CD4-positive, alpha-beta T cell treated with Interleukin-21 for 1 hour (primary cell): ENCODE results near the gene GPR32.
"Not testable (repeated sequence)": the region's sequence is repeated elsewhere in the genome, so short reads cannot be mapped to it uniquely, and the experiment has no call there.

Source experiments
- DNase-seq: peaks from one replicate; pipeline ENCODE4 v3.0.0-alpha.2; 2020

GPR32 gene

GRCh38 chr19:50804420-50805272 lies 34.4 kb downstream of the GPR32 start:
- DNase-seq: peak; percentile 99

- no peak for DNase-seq
Observed at GRCh38 chr19:50808856-50809255, 38.6 kb downstream of the GPR32 start.

GRCh38 chr19:50811622-50812238 lies 41.5 kb downstream of the GPR32 start:
- DNase-seq: not testable (repeated sequence)

- DNase-seq: no peak
Observed at GRCh38 chr19:50812474-50812873, 42.2 kb downstream of the GPR32 start.

- no peak for DNase-seq
Observed at GRCh38 chr19:50814883-50815282, 44.6 kb downstream of the GPR32 start.

- DNase-seq: no peak
Observed at GRCh38 chr19:50815439-50815838, 45.2 kb downstream of the GPR32 start.

GRCh38 chr19:50817941-50818858 lies 47.9 kb downstream of the GPR32 start:
- peak; percentile 39 for DNase-seq

GRCh38 chr19:50818859-50819472 lies 48.7 kb downstream of the GPR32 start:
- DNase-seq: no peak

- no peak for DNase-seq
Observed at GRCh38 chr19:50819636-50820035, 49.4 kb downstream of the GPR32 start.

GRCh38 chr19:50820086-50820485 lies 49.8 kb downstream of the GPR32 start:
- no peak for DNase-seq

- no peak for DNase-seq
Observed at GRCh38 chr19:50820549-50821247, 50.4 kb downstream of the GPR32 start.

- no peak for DNase-seq
Observed at GRCh38 chr19:50821248-50821612, 51.0 kb downstream of the GPR32 start.
